ENCODE measurements around the gene CALR3.

CALR3 gene

GRCh38 chr19:16530540-16531379, 34.8 kb upstream of the CALR3 start:
- no peaks in the 10 kb centered on the region for H3K9me3 Mint-ChIP-seq
- H3K27ac Mint-ChIP-seq = no peak overlapping the region
- H3K27me3 Mint-ChIP-seq = no peaks in the 10 kb centered on the region
- no peaks in the 10 kb centered on the region for H3K4me1 Mint-ChIP-seq (ENCODE audit: low read depth)
- H3K36me3 Mint-ChIP-seq (ENCODE audit: low read depth) = peaks cover 98% of the 10 kb centered on the region
- no peak overlapping the region for H3K4me3 Mint-ChIP-seq
- DNase-seq = no peak

GRCh38 chr19:16529466-16530144, 33.6 kb upstream of the CALR3 start:
- Mint-ChIP-seq H3K27ac (peak overlapping the region; percentile 33), H3K36me3 (ENCODE audit: low read depth) (peaks cover 96% of the 10 kb centered on the region)
- no peak for DNase-seq

GRCh38 chr19:16527971-16528521, 32.1 kb upstream of the CALR3 start:
- H3K36me3 Mint-ChIP-seq (ENCODE audit: low read depth) = peaks cover 94% of the 10 kb centered on the region
- H3K27ac Mint-ChIP-seq = peak overlapping the region; percentile 47
- no peak overlapping the region for H3K4me3 Mint-ChIP-seq
- H3K27me3 Mint-ChIP-seq = no peaks in the 10 kb centered on the region
- H3K9me3 Mint-ChIP-seq = no peaks in the 10 kb centered on the region
- peak; percentile 58 for DNase-seq
- H3K4me1 Mint-ChIP-seq (ENCODE audit: low read depth) = no peaks in the 10 kb centered on the region

More at GRCh38 chr19:16529466-16530144, 33.6 kb upstream of the CALR3 start:
- Mint-ChIP-seq H3K9me3 (no peaks in the 10 kb centered on the region), H3K4me3 (no peak overlapping the region), H3K27me3 (no peaks in the 10 kb centered on the region), H3K4me1 (ENCODE audit: low read depth) (no peaks in the 10 kb centered on the region)

- DNase-seq = no peak
- Mint-ChIP-seq H3K27me3 (no peaks in the 10 kb centered on the region), H3K4me3 (no peak overlapping the region), H3K4me1 (ENCODE audit: low read depth) (no peaks in the 10 kb centered on the region), H3K9me3 (no peaks in the 10 kb centered on the region), H3K36me3 (ENCODE audit: low read depth) (peaks cover 94% of the 10 kb centered on the region), H3K27ac (peak overlapping the region; percentile 19)
These were observed 31.5 kb upstream of the CALR3 start for GRCh38 chr19:16527334-16527935.

- Mint-ChIP-seq H3K9me3 (no peaks in the 10 kb centered on the region), H3K4me1 (ENCODE audit: low read depth) (no peaks in the 10 kb centered on the region), H3K4me3 (no peak overlapping the region), H3K27me3 (no peaks in the 10 kb centered on the region), H3K27ac (no peak overlapping the region), H3K36me3 (ENCODE audit: low read depth) (peaks cover 92% of the 10 kb centered on the region)
- no peak for DNase-seq
These were observed 29.9 kb upstream of the CALR3 start for GRCh38 chr19:16525751-16526481.

GRCh38 chr19:16524991-16525734, 29.2 kb upstream of the CALR3 start:
- DNase-seq = no peak
- Mint-ChIP-seq H3K27me3 (no peaks in the 10 kb centered on the region), H3K36me3 (ENCODE audit: low read depth) (peaks cover 92% of the 10 kb centered on the region), H3K4me3 (no peak overlapping the region), H3K9me3 (no peaks in the 10 kb centered on the region), H3K27ac (no peak overlapping the region), H3K4me1 (ENCODE audit: low read depth) (no peaks in the 10 kb centered on the region)

GRCh38 chr19:16522559-16523377, 26.8 kb upstream of the CALR3 start:
- no peak for DNase-seq
- peaks cover 93% of the 10 kb centered on the region for H3K36me3 Mint-ChIP-seq (ENCODE audit: low read depth)
- peak overlapping the region; percentile 27 for H3K27ac Mint-ChIP-seq
- H3K4me3 Mint-ChIP-seq = no peak overlapping the region
- H3K27me3 Mint-ChIP-seq = no peaks in the 10 kb centered on the region
- no peaks in the 10 kb centered on the region for H3K9me3 Mint-ChIP-seq
- no peaks in the 10 kb centered on the region for H3K4me1 Mint-ChIP-seq (ENCODE audit: low read depth)

- peaks cover 93% of the 10 kb centered on the region for H3K36me3 Mint-ChIP-seq (ENCODE audit: low read depth)
- no peak for DNase-seq
- H3K27me3 Mint-ChIP-seq = no peaks in the 10 kb centered on the region
- H3K27ac Mint-ChIP-seq = peak overlapping the region; percentile 37
- no peak overlapping the region for H3K4me3 Mint-ChIP-seq
- H3K4me1 Mint-ChIP-seq (ENCODE audit: low read depth) = peaks cover 2% of the 10 kb centered on the region
- no peaks in the 10 kb centered on the region for H3K9me3 Mint-ChIP-seq
These were observed 25.8 kb upstream of the CALR3 start for GRCh38 chr19:16521715-16522289.

- no peaks in the 10 kb centered on the region for H3K27me3 Mint-ChIP-seq
- peaks cover 93% of the 10 kb centered on the region for H3K36me3 Mint-ChIP-seq (ENCODE audit: low read depth)
- H3K4me1 Mint-ChIP-seq (ENCODE audit: low read depth) = peaks cover 2% of the 10 kb centered on the region
- H3K27ac Mint-ChIP-seq = peak overlapping the region; percentile 69
- H3K9me3 Mint-ChIP-seq = no peaks in the 10 kb centered on the region
- DNase-seq = no peak
- no peak overlapping the region for H3K4me3 Mint-ChIP-seq
These were observed 25.1 kb upstream of the CALR3 start for GRCh38 chr19:16520986-16521624.

GRCh38 chr19:16520074-16520973, 24.4 kb upstream of the CALR3 start:
- Mint-ChIP-seq H3K27me3 (no peaks in the 10 kb centered on the region), H3K36me3 (ENCODE audit: low read depth) (peaks cover 87% of the 10 kb centered on the region), H3K4me1 (ENCODE audit: low read depth) (peaks cover 2% of the 10 kb centered on the region), H3K9me3 (no peaks in the 10 kb centered on the region), H3K4me3 (no peak overlapping the region), H3K27ac (peak overlapping the region; percentile 69)
- DNase-seq = no peak

- no peak overlapping the region for H3K4me3 Mint-ChIP-seq
- peak overlapping the region; percentile 61 for H3K27ac Mint-ChIP-seq
- no peak for DNase-seq
- H3K27me3 Mint-ChIP-seq = no peaks in the 10 kb centered on the region
- H3K4me1 Mint-ChIP-seq (ENCODE audit: low read depth) = peaks cover 2% of the 10 kb centered on the region
- peaks cover 79% of the 10 kb centered on the region for H3K36me3 Mint-ChIP-seq (ENCODE audit: low read depth)
- no peaks in the 10 kb centered on the region for H3K9me3 Mint-ChIP-seq
These were observed 23.3 kb upstream of the CALR3 start for GRCh38 chr19:16519230-16519687.
